ENCODE results near the gene CNRIP1.

CNRIP1 gene

GRCh38 chr2:68365087-68365486, 45.3 kb upstream of the CNRIP1 start, which contains the start of gene PLEK:
Gene PLEK (plus strand): TSS chr2:68365282. CDS start chr2:68365352, 70 bp downstream.
- Histone ChIP-seq H3K9me3 (ENCODE audit: severe bottlenecking) (no peaks in the 10 kb centered on the region), H3K4me3 (ENCODE audit: low read depth, low read length) (no peak within 1 kb of the TSS), H3K36me3 (no peaks in the 10 kb centered on the region), H3K27ac (no peak within 1 kb of the TSS), H3K27me3 (ENCODE audit: insufficient read depth, low read depth, severe bottlenecking) (no peaks in the 10 kb centered on the region)
- DNase-seq: no peak
- TF ChIP-seq, protein P1, sequence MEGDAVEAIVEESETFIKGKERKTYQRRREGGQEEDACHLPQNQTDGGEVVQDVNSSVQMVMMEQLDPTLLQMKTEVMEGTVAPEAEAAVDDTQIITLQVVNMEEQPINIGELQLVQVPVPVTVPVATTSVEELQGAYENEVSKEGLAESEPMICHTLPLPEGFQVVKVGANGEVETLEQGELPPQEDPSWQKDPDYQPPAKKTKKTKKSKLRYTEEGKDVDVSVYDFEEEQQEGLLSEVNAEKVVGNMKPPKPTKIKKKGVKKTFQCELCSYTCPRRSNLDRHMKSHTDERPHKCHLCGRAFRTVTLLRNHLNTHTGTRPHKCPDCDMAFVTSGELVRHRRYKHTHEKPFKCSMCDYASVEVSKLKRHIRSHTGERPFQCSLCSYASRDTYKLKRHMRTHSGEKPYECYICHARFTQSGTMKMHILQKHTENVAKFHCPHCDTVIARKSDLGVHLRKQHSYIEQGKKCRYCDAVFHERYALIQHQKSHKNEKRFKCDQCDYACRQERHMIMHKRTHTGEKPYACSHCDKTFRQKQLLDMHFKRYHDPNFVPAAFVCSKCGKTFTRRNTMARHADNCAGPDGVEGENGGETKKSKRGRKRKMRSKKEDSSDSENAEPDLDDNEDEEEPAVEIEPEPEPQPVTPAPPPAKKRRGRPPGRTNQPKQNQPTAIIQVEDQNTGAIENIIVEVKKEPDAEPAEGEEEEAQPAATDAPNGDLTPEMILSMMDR (IDR thresholded peaks at IDR 0.05; ENCODE audit: low read depth, low read length): no peak

DNA sequence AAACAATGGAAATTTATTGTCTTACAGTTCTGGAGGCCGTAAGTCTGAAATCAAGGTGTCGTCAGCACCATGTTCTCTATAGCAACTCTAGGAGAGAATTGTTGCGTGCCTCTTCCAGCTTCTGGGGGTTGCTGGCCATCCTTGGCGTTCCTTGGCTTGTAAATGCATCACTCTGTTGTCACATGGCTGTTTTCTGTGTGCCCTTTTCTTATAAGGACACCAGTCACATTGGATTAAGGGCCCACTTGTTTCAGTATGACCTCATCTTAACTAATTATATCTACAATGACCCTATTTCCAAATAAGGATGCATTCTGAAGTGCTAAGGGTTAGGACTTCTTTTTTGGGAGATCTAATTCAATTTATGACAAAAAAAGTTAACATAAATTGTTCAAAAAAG, 44.0 kb upstream of the CNRIP1 start:
- Histone ChIP-seq H3K4me3 (ENCODE audit: low read depth, low read length) (no peak overlapping the region), H3K36me3 (no peaks in the 10 kb centered on the region), H3K27ac (no peak overlapping the region), H3K9me3 (ENCODE audit: severe bottlenecking) (no peaks in the 10 kb centered on the region), H3K27me3 (ENCODE audit: insufficient read depth, low read depth, severe bottlenecking) (no peaks in the 10 kb centered on the region)
- TF ChIP-seq, protein P1 (IDR thresholded peaks at IDR 0.05; ENCODE audit: low read depth, low read length): no peak
- no peak for DNase-seq

GRCh38 chr2:68362749-68363148, 43.0 kb upstream of the CNRIP1 start:
- TF ChIP-seq, protein P1 (IDR thresholded peaks at IDR 0.05; ENCODE audit: low read depth, low read length): no peak
- H3K27ac ChIP-seq: no peak overlapping the region
- DNase-seq: no peak
- no peaks in the 10 kb centered on the region for H3K9me3 ChIP-seq (ENCODE audit: severe bottlenecking)
- H3K27me3 ChIP-seq (ENCODE audit: insufficient read depth, low read depth, severe bottlenecking): no peaks in the 10 kb centered on the region
- no peak overlapping the region for H3K4me3 ChIP-seq (ENCODE audit: low read depth, low read length)
- no peaks in the 10 kb centered on the region for H3K36me3 ChIP-seq

GRCh38 chr2:68362069-68362468, 42.3 kb upstream of the CNRIP1 start:
- TF ChIP-seq, protein P1 (IDR thresholded peaks at IDR 0.05; ENCODE audit: low read depth, low read length): peak; percentile 86
- Histone ChIP-seq H3K36me3 (no peaks in the 10 kb centered on the region), H3K27ac (no peak overlapping the region), H3K4me3 (ENCODE audit: low read depth, low read length) (no peak overlapping the region), H3K27me3 (ENCODE audit: insufficient read depth, low read depth, severe bottlenecking) (no peaks in the 10 kb centered on the region), H3K9me3 (ENCODE audit: severe bottlenecking) (no peaks in the 10 kb centered on the region)
- peak; percentile 86 for DNase-seq

DNA sequence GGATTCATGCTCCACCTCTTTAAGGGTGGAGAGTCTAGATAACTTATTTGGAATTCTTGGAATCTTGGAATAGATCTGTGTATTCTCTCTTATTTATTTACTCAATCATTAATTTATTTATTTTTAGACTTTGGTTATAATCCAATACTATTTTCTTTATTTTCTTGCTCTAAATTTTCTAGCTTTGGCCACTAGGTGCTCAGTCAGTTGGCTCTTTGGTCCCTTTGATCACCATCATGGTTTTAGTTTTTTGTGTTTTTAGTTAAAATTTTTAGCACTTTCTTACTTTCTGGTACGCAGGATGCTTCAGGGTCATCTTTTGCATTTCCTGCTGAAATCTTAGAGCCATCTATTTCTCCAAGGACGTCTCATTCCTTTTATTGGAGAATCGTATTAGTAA, 40.1 kb upstream of the CNRIP1 start:
- Histone ChIP-seq H3K27ac (no peak overlapping the region), H3K27me3 (ENCODE audit: insufficient read depth, low read depth, severe bottlenecking) (no peaks in the 10 kb centered on the region), H3K36me3 (no peaks in the 10 kb centered on the region), H3K4me3 (ENCODE audit: low read depth, low read length) (no peak overlapping the region), H3K9me3 (ENCODE audit: severe bottlenecking) (no peaks in the 10 kb centered on the region)
- no peak for DNase-seq
- TF ChIP-seq, protein P1 (IDR thresholded peaks at IDR 0.05; ENCODE audit: low read depth, low read length): no peak

DNA sequence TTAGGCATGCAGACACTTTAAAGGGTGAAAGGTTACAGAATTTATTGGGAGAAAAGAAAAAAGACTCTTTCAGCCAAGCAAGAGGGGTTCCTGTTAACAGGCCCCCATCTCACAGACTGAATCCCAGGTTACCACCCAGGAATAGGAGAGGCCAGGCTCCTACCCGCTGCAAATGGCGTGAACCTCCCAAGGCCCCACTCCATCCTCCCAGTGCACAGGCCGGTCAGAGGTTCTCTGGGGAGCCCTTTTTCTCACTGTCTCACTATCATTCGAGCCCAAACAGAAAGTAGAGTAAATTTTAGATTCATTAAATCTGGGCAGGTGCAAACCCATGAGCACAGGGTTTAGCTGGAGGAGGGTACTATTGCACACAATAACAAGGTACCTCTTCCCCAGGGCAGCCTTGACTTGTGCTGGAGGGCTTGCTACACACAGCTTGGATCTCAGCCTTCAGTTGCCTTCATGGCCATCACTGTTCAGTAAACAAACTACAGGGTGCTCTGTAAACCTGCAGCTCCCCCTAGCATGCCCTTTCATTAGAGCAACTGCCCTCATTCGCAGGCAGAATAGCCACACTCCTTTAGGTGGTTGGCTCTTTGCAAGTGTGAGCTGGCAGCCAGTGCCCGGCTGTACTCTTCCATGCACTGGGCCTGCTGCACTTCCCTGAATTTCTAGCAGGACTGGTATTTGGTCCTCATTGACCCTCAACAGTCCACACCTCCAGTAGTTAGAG, 38.0 kb upstream of the CNRIP1 start:
- peak; percentile 77 for DNase-seq
- H3K27ac ChIP-seq: no peak overlapping the region
- TF ChIP-seq, protein P1 (IDR thresholded peaks at IDR 0.05; ENCODE audit: low read depth, low read length): peak; percentile 91
- H3K36me3 ChIP-seq: no peaks in the 10 kb centered on the region
- no peak overlapping the region for H3K4me3 ChIP-seq (ENCODE audit: low read depth, low read length)
- no peaks in the 10 kb centered on the region for H3K27me3 ChIP-seq (ENCODE audit: insufficient read depth, low read depth, severe bottlenecking)
- H3K9me3 ChIP-seq (ENCODE audit: severe bottlenecking): no peaks in the 10 kb centered on the region

Measured in WERI-Rb-1 (cell line).